H9 (cell line): Measurements from ENCODE around the gene MRPL23. TPM values are rescaled to one million over a fixed set of nuclear protein-coding genes. Genes with fewer than 3 reads are reported as not detected.

Experiments used
- DNase-seq: peaks from one replicate; pipeline ENCODE4 v3.0.0-alpha.2; 2017
- H2AFZ ChIP-seq: one replicate; pipeline ENCODE4 v1.6.1; 2013; ENCODE audit warnings: mild to moderate bottlenecking, low read length, control low read depth, moderate library complexity
- H2AK5ac ChIP-seq: 2 replicates; pipeline ENCODE4 v1.6.1; 2013; ENCODE audit warnings: low read length, control low read depth, mixed read lengths; ENCODE audit not compliant: insufficient read length
- H2BK120ac ChIP-seq: one replicate; pipeline ENCODE4 v1.6.1; 2013; ENCODE audit warnings: low read depth, mild to moderate bottlenecking, low read length, control low read depth, inconsistent platforms; ENCODE audit not compliant: poor library complexity, severe bottlenecking
- H2BK12ac ChIP-seq: 2 replicates; pipeline ENCODE4 v1.6.1; 2013; ENCODE audit warnings: low read length, control low read depth, mixed read lengths, low read depth; ENCODE audit not compliant: insufficient read length
- H2BK15ac ChIP-seq: 2 replicates; pipeline ENCODE4 v1.6.1; 2013; ENCODE audit warnings: low read depth, low read length, control low read depth
- H2BK20ac ChIP-seq: one replicate; pipeline ENCODE4 v1.6.1; 2013; ENCODE audit warnings: low read depth, mild to moderate bottlenecking, low read length, control low read depth, inconsistent platforms; ENCODE audit not compliant: poor library complexity, severe bottlenecking
- H2BK5ac ChIP-seq: 2 replicates; pipeline ENCODE4 v1.6.1; 2013; ENCODE audit warnings: low read length, control low read depth, mixed read lengths; ENCODE audit not compliant: insufficient read length
- H3K14ac ChIP-seq: 2 replicates; pipeline ENCODE4 v1.6.1; 2013; ENCODE audit warnings: low read length, control low read depth; ENCODE audit not compliant: insufficient read depth
- H3K18ac ChIP-seq: 2 replicates; pipeline ENCODE4 v1.6.1; 2013; ENCODE audit warnings: low read depth, mild to moderate bottlenecking, mixed read lengths, low read length, control low read depth; ENCODE audit not compliant: insufficient read length
- H3K23ac ChIP-seq: 2 replicates; pipeline ENCODE4 v1.6.1; 2013; ENCODE audit warnings: low read length, control low read depth, mixed read lengths, low read depth; ENCODE audit not compliant: insufficient read length
- H3K23me2 ChIP-seq: 2 replicates; pipeline ENCODE4 v1.6.1; 2013; ENCODE audit warnings: low read depth, mild to moderate bottlenecking, mixed read lengths, low read length, control low read depth; ENCODE audit not compliant: insufficient read length, poor library complexity, severe bottlenecking
- H3K27ac ChIP-seq: 2 replicates; pipeline ENCODE4 v1.5.1; 2013; ENCODE audit warnings: low read length, control low read depth, mixed read lengths, low read depth; ENCODE audit not compliant: insufficient read length
- H3K27me3 ChIP-seq: 2 replicates; pipeline ENCODE4 v1.6.1; 2013; ENCODE audit warnings: low read length, control low read depth, inconsistent platforms; ENCODE audit not compliant: insufficient read depth
- H3K4ac ChIP-seq: 2 replicates; pipeline ENCODE4 v1.6.1; 2013; ENCODE audit warnings: low read depth, mild to moderate bottlenecking, control low read depth, inconsistent platforms, low read length, moderate library complexity
- H3K4me1 ChIP-seq: 2 replicates; pipeline ENCODE4 v1.6.1; 2013; ENCODE audit warnings: low read length, control low read depth, inconsistent platforms; ENCODE audit not compliant: insufficient read depth
- H3K4me2 ChIP-seq: 2 replicates; pipeline ENCODE4 v1.6.1; 2013; ENCODE audit warnings: low read length, control low read depth, mixed read lengths; ENCODE audit not compliant: insufficient read length, insufficient read depth
- H3K56ac ChIP-seq: 2 replicates; pipeline ENCODE4 v1.6.1; 2013; ENCODE audit warnings: low read depth, mild to moderate bottlenecking, mixed read lengths, low read length, control low read depth; ENCODE audit not compliant: insufficient read length
- H3K79me1 ChIP-seq: 2 replicates; pipeline ENCODE4 v1.6.1; 2013; ENCODE audit warnings: low read depth, mild to moderate bottlenecking, moderate library complexity, low read length, control low read depth, inconsistent platforms; ENCODE audit not compliant: insufficient read depth, poor library complexity, severe bottlenecking
- H3K79me2 ChIP-seq: 2 replicates; pipeline ENCODE4 v1.6.1; 2013; ENCODE audit warnings: low read length, control low read depth, inconsistent platforms; ENCODE audit not compliant: insufficient read depth
- H3K9ac ChIP-seq: 2 replicates; pipeline ENCODE4 v1.6.1; 2013; ENCODE audit warnings: low read length, control low read depth, mixed read lengths; ENCODE audit not compliant: insufficient read length; ENCODE audit errors: extremely low read depth
- H3K9me3 ChIP-seq: one replicate; pipeline ENCODE4 v1.6.1; 2013; ENCODE audit warnings: low read depth, low read length, inconsistent platforms; ENCODE audit not compliant: control insufficient read depth
- H3T11ph ChIP-seq: one replicate; pipeline ENCODE4 v1.6.1; 2013; ENCODE audit warnings: mild to moderate bottlenecking, low read length, control low read depth, inconsistent platforms
- H4K20me1 ChIP-seq: one replicate; pipeline ENCODE4 v1.6.1; 2013; ENCODE audit not compliant: control insufficient read depth, insufficient read length, insufficient read depth
- H4K5ac ChIP-seq: 2 replicates; pipeline ENCODE4 v1.6.1; 2013; ENCODE audit warnings: low read depth, mild to moderate bottlenecking, mixed read lengths, low read length, control low read depth; ENCODE audit not compliant: insufficient read length
- H4K8ac ChIP-seq: replicated peaks from 2 replicates; pipeline ENCODE4 v1.6.1; 2013; ENCODE audit warnings: low read length, control low read depth, mixed read lengths, low read depth; ENCODE audit not compliant: insufficient read length
- H4K91ac ChIP-seq: 2 replicates; pipeline ENCODE4 v1.6.1; 2013; ENCODE audit warnings: low read depth, mild to moderate bottlenecking, moderate library complexity, mixed read lengths, low read length, control low read depth; ENCODE audit not compliant: insufficient read length
- H3K27ac Mint-ChIP-seq, 3 experiments: 2 replicates in 2 of 3; 3 replicates in 1 of 3; pipeline ENCODE4 v1.8.0; 2020 to 2021; ENCODE audit warnings: mixed read lengths in 3 of 3, mild to moderate bottlenecking in 1 of 3, moderate library complexity in 1 of 3
- H3K27me3 Mint-ChIP-seq: 2 replicates; pipeline ENCODE4 v1.8.0; 2021; ENCODE audit warnings: low read depth, mild to moderate bottlenecking, moderate library complexity, mixed read lengths
- H3K36me3 Mint-ChIP-seq, 3 experiments: 2 replicates in 2 of 3; 3 replicates in 1 of 3; pipeline ENCODE4 v1.8.0; 2020 to 2021; ENCODE audit warnings: low read depth in 3 of 3, mixed read lengths in 3 of 3; ENCODE audit not compliant: insufficient read depth in 1 of 3
- H3K4me1 Mint-ChIP-seq, 2 experiments: 2 replicates each; pipeline ENCODE4 v1.8.0; 2020; ENCODE audit warnings: mixed read lengths in 2 of 2
- H3K4me3 Mint-ChIP-seq, 2 experiments: 2 replicates in 1 of 2; 3 replicates in 1 of 2; pipeline ENCODE4 v1.8.0; 2020 to 2021; ENCODE audit warnings: mild to moderate bottlenecking in 2 of 2, mixed read lengths in 2 of 2, moderate library complexity in 1 of 2
- H3K9me3 Mint-ChIP-seq, 2 experiments: 2 replicates in 1 of 2; 3 replicates in 1 of 2; pipeline ENCODE4 v1.8.0; 2020; ENCODE audit warnings: mild to moderate bottlenecking in 2 of 2, mixed read lengths in 2 of 2, moderate library complexity in 1 of 2
- WGBS: extraction: QIAGEN DNeasy Blood & Tissue Kit; methylation state at CpG from one replicate; pipeline ENCODE4 v1.1.7; 2013; ENCODE audit warnings: missing lambda C conversion rate, low lambda C conversion rate, mixed read lengths; ENCODE audit not compliant: insufficient read length; ENCODE audit errors: extremely low coverage; 5-methylcytosine and 5-hydroxymethylcytosine counted together
- total RNA-seq: library from RNA; stranded (reverse); gene quantifications from 2 replicates; pipeline ENCODE4 v1.2.1, GENCODE V29; 2021
- TF ChIP-seq, protein P1 (sequence below): fragments of 200-600 bp; sonication (generic); conservative IDR thresholded peaks from 3 replicates; pipeline ENCODE4 v1.8.0; 2021; ENCODE audit warnings: antibody characterized with exemption, mild to moderate bottlenecking

The MRPL23 gene
- total RNA-seq, 1 experiment from 2014 or later = 67.3 TPM

- DNase-seq = no peak
- Histone ChIP-seq H2BK15ac (0 out of 2 replicates have a peak overlapping the region, but pooled peaks have one; percentile 42), H3K23me2 (peaks cover 2% of the 10 kb centered on the region), H4K91ac (no peak overlapping the region), H3K79me1 (no peaks in the 10 kb centered on the region), H2BK5ac (no peak overlapping the region), H4K8ac (no peak overlapping the region), H3T11ph (no peak overlapping the region), H2AK5ac (no peak overlapping the region), H3K23ac (no peak overlapping the region), H2BK20ac (no peak overlapping the region), H3K4me1 (0 out of 2 replicates have a peak, but pooled peaks cover 3% of the 10 kb centered on the region), H3K18ac (peak overlapping the region; percentile 78), H3K79me2 (no peaks in the 10 kb centered on the region), H2BK120ac (no peak overlapping the region), H2BK12ac (no peak overlapping the region), H3K27ac (no peak overlapping the region), H3K27me3 (no peaks in the 10 kb centered on the region), H3K9ac (no peak overlapping the region), H2AFZ (peak overlapping the region; percentile 77), H4K5ac (no peak overlapping the region), H3K14ac (no peak overlapping the region; the same call in 1 of the 2 replicates), H3K4me2 (no peak overlapping the region), H3K56ac (no peak overlapping the region), H4K20me1 (no peaks in the 10 kb centered on the region), H3K9me3 (no peaks in the 10 kb centered on the region), H3K4ac (no peak overlapping the region)
- H3K27ac Mint-ChIP-seq = peak overlapping the region in 1 of 3 experiments; percentile 53; a peak in 3 of 7 replicates
- no peak overlapping the region for H3K4me3 Mint-ChIP-seq
- TF ChIP-seq, protein P1, sequence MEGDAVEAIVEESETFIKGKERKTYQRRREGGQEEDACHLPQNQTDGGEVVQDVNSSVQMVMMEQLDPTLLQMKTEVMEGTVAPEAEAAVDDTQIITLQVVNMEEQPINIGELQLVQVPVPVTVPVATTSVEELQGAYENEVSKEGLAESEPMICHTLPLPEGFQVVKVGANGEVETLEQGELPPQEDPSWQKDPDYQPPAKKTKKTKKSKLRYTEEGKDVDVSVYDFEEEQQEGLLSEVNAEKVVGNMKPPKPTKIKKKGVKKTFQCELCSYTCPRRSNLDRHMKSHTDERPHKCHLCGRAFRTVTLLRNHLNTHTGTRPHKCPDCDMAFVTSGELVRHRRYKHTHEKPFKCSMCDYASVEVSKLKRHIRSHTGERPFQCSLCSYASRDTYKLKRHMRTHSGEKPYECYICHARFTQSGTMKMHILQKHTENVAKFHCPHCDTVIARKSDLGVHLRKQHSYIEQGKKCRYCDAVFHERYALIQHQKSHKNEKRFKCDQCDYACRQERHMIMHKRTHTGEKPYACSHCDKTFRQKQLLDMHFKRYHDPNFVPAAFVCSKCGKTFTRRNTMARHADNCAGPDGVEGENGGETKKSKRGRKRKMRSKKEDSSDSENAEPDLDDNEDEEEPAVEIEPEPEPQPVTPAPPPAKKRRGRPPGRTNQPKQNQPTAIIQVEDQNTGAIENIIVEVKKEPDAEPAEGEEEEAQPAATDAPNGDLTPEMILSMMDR = no peak
- H3K4me1 Mint-ChIP-seq = peaks cover 19 to 24% of the 10 kb centered on the region in 2 experiments
- WGBS = no CpG with 5 or more reads among the region's 14 CpGs
- peaks cover 20% of the 10 kb centered on the region for H3K27me3 Mint-ChIP-seq
- peaks cover 0 to 2% of the 10 kb centered on the region in 2 experiments; a peak in 2 of 5 replicates for H3K9me3 Mint-ChIP-seq
- no peaks in the 10 kb centered on the region for H3K36me3 Mint-ChIP-seq
Observed at GRCh38 chr11:1906611-1907423, 40.3 kb upstream of the MRPL23 start.
